ENCODE results near the gene GABRA5.

DNA sequence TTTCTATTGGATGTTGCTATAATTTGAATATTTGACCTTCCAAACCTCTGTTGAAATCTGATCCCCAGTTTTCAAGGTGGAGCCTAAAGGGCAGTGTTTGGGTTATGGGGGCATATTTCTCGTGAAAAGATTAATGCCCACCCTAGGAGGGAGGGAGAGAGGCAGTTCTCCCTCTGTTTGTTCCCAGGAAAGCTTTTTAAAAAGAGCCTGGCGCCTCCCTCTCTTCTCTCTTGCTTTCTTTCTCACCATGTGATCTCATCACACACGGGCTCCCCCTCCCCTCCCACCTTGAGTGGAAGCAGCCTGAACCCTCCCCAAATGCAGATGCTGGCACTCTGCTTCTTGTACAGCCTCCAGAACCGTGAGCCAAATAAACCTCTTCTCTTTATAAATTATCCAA lies 12.4 kb upstream of the GABRA5 start:
- TF ChIP-seq, protein P1, sequence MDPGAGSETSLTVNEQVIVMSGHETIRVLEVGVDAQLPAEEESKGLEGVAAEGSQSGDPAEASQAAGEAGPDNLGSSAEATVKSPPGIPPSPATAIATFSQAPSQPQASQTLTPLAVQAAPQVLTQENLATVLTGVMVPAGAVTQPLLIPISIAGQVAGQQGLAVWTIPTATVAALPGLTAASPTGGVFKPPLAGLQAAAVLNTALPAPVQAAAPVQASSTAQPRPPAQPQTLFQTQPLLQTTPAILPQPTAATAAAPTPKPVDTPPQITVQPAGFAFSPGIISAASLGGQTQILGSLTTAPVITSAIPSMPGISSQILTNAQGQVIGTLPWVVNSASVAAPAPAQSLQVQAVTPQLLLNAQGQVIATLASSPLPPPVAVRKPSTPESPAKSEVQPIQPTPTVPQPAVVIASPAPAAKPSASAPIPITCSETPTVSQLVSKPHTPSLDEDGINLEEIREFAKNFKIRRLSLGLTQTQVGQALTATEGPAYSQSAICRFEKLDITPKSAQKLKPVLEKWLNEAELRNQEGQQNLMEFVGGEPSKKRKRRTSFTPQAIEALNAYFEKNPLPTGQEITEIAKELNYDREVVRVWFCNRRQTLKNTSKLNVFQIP (CRISPR knock-in tag; IDR thresholded peaks at IDR 0.05; ENCODE audit: borderline replicate concordance, low read depth) = no peak
- TF ChIP-seq ZFP3 (CRISPR knock-in tag; IDR thresholded peaks at IDR 0.05) (no peak), ZFP30 (CRISPR knock-in tag; IDR thresholded peaks at IDR 0.05) (no peak)
- TF ChIP-seq, protein P2, sequence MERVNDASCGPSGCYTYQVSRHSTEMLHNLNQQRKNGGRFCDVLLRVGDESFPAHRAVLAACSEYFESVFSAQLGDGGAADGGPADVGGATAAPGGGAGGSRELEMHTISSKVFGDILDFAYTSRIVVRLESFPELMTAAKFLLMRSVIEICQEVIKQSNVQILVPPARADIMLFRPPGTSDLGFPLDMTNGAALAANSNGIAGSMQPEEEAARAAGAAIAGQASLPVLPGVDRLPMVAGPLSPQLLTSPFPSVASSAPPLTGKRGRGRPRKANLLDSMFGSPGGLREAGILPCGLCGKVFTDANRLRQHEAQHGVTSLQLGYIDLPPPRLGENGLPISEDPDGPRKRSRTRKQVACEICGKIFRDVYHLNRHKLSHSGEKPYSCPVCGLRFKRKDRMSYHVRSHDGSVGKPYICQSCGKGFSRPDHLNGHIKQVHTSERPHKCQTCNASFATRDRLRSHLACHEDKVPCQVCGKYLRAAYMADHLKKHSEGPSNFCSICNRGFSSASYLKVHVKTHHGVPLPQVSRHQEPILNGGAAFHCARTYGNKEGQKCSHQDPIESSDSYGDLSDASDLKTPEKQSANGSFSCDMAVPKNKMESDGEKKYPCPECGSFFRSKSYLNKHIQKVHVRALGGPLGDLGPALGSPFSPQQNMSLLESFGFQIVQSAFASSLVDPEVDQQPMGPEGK (CRISPR knock-in tag; IDR thresholded peaks at IDR 0.05; ENCODE audit: borderline replicate concordance) = no peak

All from SK-N-SH treated with all-trans-retinoic acid at 6 μM for 48 hours (cell line).